K562 (cell line): Measurements from ENCODE around the gene TIFAB. TPM values are rescaled to one million over a fixed set of nuclear protein-coding genes. Genes with fewer than 3 reads are reported as not detected.

Experiments used
- ADNP ChIP-seq: fragments of 200-800 bp; sonication (Bioruptor generic); IDR thresholded peaks from 2 replicates; pipeline ENCODE4 v1.6.1; 2016; ENCODE audit warnings: missing genetic modification characterization, missing compliant biosample characterization
- CXXC5 ChIP-seq: fragments of 250-450 bp; sonication (Bioruptor Pico); IDR thresholded peaks from 2 replicates; pipeline ENCODE4 v1.8.0; 2022; ENCODE audit warnings: inconsistent platforms, mild to moderate bottlenecking, moderate library complexity
- KLF13 ChIP-seq: fragments of 450-650 bp; IDR thresholded peaks from 2 replicates; pipeline ENCODE4 v1.6.1; 2016; ENCODE audit warnings: missing genetic modification characterization, low read depth, mild to moderate bottlenecking, missing compliant biosample characterization, moderate library complexity, borderline replicate concordance
- MCM2 ChIP-seq: fragments of 450-650 bp; IDR thresholded peaks from 2 replicates; pipeline ENCODE4 v1.6.1; 2017; ENCODE audit warnings: low read depth, mild to moderate bottlenecking
- MEF2D ChIP-seq: conservative IDR thresholded peaks from 2 replicates; pipeline ENCODE4 v1.6.1; 2016; ENCODE audit warnings: low read depth, missing genetic modification characterization, missing compliant biosample characterization
- MYNN ChIP-seq, 2 experiments: sonication (generic); formaldehyde crosslinking in 1 of 2; IDR thresholded peaks; 2 replicates each; pipeline versions ENCODE4 v1.5.0 to v1.6.1; 2016 to 2020; ENCODE audit warnings: antibody characterized with exemption in 1 of 2, missing genetic modification reagents in 1 of 2
- PRPF4 ChIP-seq: fragments of 200-400 bp; formaldehyde crosslinking; IDR thresholded peaks from one replicate; pipeline ENCODE4 v1.6.1; 2017; ENCODE audit warnings: low read length, low read depth, mild to moderate bottlenecking; ENCODE audit not compliant: insufficient read depth, poor library complexity, severe bottlenecking
- PTTG1 ChIP-seq: fragments of 450-650 bp; IDR thresholded peaks from 2 replicates; pipeline ENCODE4 v1.6.1; 2016; ENCODE audit warnings: low read depth, mild to moderate bottlenecking, missing genetic modification characterization, missing compliant biosample characterization
- RFX7 ChIP-seq: fragments of 250-450 bp; sonication (Bioruptor Pico); IDR thresholded peaks from 2 replicates; pipeline ENCODE4 v1.5.1; 2021; ENCODE audit warnings: mild to moderate bottlenecking
- XRCC4 ChIP-seq: IDR thresholded peaks from one replicate; pipeline ENCODE4 v1.6.1; 2011; ENCODE audit not compliant: insufficient read depth, insufficient read length; ENCODE audit errors: extremely low read depth
- XRCC5 ChIP-seq: fragments of 200-400 bp; formaldehyde crosslinking; IDR thresholded peaks from 2 replicates; pipeline ENCODE4 v1.6.1; 2017; ENCODE audit warnings: low read depth, mild to moderate bottlenecking, low read length
- ZC3H11A ChIP-seq: IDR thresholded peaks from 2 replicates; pipeline ENCODE4 v1.6.1; 2012; ENCODE audit warnings: low read depth, low read length, improper control_type of control experiment
- ZNF444 ChIP-seq: fragments of 250-450 bp; sonication (Bioruptor Pico); IDR thresholded peaks from 2 replicates; pipeline ENCODE4 v1.4.0; 2020; ENCODE audit warnings: mild to moderate bottlenecking, moderate library complexity
- ZNF764 ChIP-seq: fragments of 250-450 bp; sonication (Bioruptor Pico); IDR thresholded peaks from 2 replicates; pipeline ENCODE4 v1.4.0; 2020; ENCODE audit warnings: low read depth, mild to moderate bottlenecking, moderate library complexity
- polyA plus RNA-seq, 8 experiments: library from polyadenylated mRNA; depleted of rRNA in 4 of 8; stranded (reverse) in 5 of 8; unstranded in 3 of 8; fragments of >200 nt; fragmentation: Nextera tagmentation in 2 of 8; fragmentation: Illumina TruSeq in 1 of 8; extraction: Ambion mirVana in 2 of 8; extraction: Trizol in 1 of 8; gene quantifications; 2 replicates each; pipeline versions ENCODE4 v1.2.1 to v1.2.3, GENCODE V29; 2011 to 2014; ENCODE audit warnings: inconsistent platforms in 1 of 8, missing spikeins in 1 of 8
- total RNA-seq, 7 experiments: library from RNA; depleted of rRNA in 6 of 7; stranded (reverse); fragments of >200 nt in 6 of 7; fragmentation: Illumina TruSeq in 2 of 7; extraction: Trizol in 2 of 7; gene quantifications; 2 replicates each; pipeline versions ENCODE4 v1.2.1 to v1.2.3, GENCODE V29; 2011 to 2021; ENCODE audit warnings: low replicate concordance in 1 of 7
- TF ChIP-seq, protein P1 (sequence below): fragments of 200-800 bp; sonication (Bioruptor generic); IDR thresholded peaks from 2 replicates; pipeline ENCODE4 v1.6.1; 2017; ENCODE audit warnings: missing genetic modification characterization, missing compliant biosample characterization
- TF ChIP-seq, protein P2 (sequence below): IDR thresholded peaks from 2 replicates; pipeline ENCODE4 v1.6.1; 2014; ENCODE audit warnings: antibody characterized with exemption
- TF ChIP-seq, protein P3 (sequence below): fragments of 250-450 bp; sonication (Bioruptor Pico); IDR thresholded peaks from 2 replicates; pipeline ENCODE4 v1.8.0; 2021; ENCODE audit warnings: borderline replicate concordance, mild to moderate bottlenecking, moderate library complexity; ENCODE audit not compliant: poor library complexity, severe bottlenecking
- TF ChIP-seq, protein P4 (sequence below): fragments of 450-650 bp; formaldehyde crosslinking; IDR thresholded peaks from 2 replicates; pipeline ENCODE4 v1.4.0; 2020; ENCODE audit warnings: mild to moderate bottlenecking, moderate library complexity

The TIFAB gene
- total and polyA plus RNA-seq, 9 of the 15 experiments (the other 6 are each of a cell fraction or from before 2014, with no cell fraction given), result not detected

DNA sequence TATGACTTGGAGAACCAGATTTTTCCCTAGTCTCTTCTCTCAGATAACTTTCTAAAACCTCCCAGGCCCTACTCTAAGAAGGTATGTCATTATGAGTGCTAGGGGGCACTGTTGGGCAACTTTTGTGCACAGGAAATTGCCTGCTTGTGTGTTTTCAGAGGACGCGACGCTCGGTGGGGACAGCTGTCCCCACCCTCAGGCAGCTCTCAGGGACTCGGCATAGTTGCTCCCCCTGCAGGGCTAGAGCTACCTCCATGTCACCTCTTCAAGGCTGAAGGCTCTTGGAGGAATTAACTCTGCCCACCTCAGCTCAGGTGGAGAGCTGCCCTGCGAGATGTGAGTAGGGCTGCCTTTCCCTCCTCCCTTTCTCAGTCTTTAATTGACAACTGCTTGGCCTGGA lies 10.2 kb upstream of the TIFAB start (continued):
- TF ChIP-seq PRPF4 (no peak), CXXC5 (0 out of 2 replicates have a peak, but pooled peaks have one; percentile 44), RFX7 (CRISPR knock-in tag) (no peak), ZNF444 (no peak), MCM2 (no peak), ADNP (tag) (no peak), ZNF764 (CRISPR knock-in tag) (no peak), XRCC4 (no peak), ZC3H11A (no peak), KLF13 (tag) (no peak), PTTG1 (tag) (no peak), XRCC5 (peak; percentile 69), MYNN (IDR thresholded peaks at IDR 0.05) (no peak), MYNN (CRISPR knock-in tag; IDR thresholded peaks at IDR 0.05) (no peak), MEF2D (tag) (no peak)
- TF ChIP-seq, protein P1, sequence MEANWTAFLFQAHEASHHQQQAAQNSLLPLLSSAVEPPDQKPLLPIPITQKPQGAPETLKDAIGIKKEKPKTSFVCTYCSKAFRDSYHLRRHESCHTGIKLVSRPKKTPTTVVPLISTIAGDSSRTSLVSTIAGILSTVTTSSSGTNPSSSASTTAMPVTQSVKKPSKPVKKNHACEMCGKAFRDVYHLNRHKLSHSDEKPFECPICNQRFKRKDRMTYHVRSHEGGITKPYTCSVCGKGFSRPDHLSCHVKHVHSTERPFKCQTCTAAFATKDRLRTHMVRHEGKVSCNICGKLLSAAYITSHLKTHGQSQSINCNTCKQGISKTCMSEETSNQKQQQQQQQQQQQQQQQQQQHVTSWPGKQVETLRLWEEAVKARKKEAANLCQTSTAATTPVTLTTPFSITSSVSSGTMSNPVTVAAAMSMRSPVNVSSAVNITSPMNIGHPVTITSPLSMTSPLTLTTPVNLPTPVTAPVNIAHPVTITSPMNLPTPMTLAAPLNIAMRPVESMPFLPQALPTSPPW (CRISPR knock-in tag), result peak; percentile 73
- TF ChIP-seq, protein P2, sequence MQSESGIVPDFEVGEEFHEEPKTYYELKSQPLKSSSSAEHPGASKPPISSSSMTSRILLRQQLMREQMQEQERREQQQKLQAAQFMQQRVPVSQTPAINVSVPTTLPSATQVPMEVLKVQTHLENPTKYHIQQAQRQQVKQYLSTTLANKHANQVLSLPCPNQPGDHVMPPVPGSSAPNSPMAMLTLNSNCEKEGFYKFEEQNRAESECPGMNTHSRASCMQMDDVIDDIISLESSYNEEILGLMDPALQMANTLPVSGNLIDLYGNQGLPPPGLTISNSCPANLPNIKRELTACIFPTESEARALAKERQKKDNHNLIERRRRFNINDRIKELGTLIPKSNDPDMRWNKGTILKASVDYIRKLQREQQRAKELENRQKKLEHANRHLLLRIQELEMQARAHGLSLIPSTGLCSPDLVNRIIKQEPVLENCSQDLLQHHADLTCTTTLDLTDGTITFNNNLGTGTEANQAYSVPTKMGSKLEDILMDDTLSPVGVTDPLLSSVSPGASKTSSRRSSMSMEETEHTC, result no peak
- TF ChIP-seq, protein P3, sequence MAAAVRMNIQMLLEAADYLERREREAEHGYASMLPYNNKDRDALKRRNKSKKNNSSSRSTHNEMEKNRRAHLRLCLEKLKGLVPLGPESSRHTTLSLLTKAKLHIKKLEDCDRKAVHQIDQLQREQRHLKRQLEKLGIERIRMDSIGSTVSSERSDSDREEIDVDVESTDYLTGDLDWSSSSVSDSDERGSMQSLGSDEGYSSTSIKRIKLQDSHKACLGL (CRISPR knock-in tag), result no peak
- TF ChIP-seq, protein P4, sequence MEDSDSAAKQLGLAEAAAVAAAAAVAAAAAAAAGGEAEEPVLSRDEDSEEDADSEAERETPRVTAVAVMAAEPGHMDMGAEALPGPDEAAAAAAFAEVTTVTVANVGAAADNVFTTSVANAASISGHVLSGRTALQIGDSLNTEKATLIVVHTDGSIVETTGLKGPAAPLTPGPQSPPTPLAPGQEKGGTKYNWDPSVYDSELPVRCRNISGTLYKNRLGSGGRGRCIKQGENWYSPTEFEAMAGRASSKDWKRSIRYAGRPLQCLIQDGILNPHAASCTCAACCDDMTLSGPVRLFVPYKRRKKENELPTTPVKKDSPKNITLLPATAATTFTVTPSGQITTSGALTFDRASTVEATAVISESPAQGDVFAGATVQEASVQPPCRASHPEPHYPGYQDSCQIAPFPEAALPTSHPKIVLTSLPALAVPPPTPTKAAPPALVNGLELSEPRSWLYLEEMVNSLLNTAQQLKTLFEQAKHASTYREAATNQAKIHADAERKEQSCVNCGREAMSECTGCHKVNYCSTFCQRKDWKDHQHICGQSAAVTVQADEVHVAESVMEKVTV, result peak; percentile 67; the same call in 1 of the 2 replicates
